Measurements from ENCODE around the gene ESR1.

ESR1 gene

GRCh38 chr6:151940307-151940706 is 132.8 kb downstream of the ESR1 start:
- H3K27me3 ChIP-seq (replicated peaks; ENCODE audit: insufficient read depth, low read length) = no peaks in the 10 kb centered on the region
- no peaks in the 10 kb centered on the region for H3K79me2 ChIP-seq (ENCODE audit: low read length)
- no peaks in the 10 kb centered on the region for H3K36me3 ChIP-seq (replicated peaks; ENCODE audit: insufficient read depth, low read length)
- H3K27ac ChIP-seq (ENCODE audit: low read length) = no peak overlapping the region
- H3K9me3 ChIP-seq (replicated peaks; ENCODE audit: insufficient read depth, low read length) = no peaks in the 10 kb centered on the region
- DNase-seq = no peak
- TF ChIP-seq CTCF (IDR thresholded peaks at IDR 0.05; ENCODE audit: low read length) = no peak
- TF ChIP-seq EZH2phosphoT487 (IDR thresholded peaks at IDR 0.05; ENCODE audit: low read length) = no peak
- no peak for TF ChIP-seq EZH2 (optimal IDR thresholded peaks at IDR 0.05; ENCODE audit: low read depth, low read length)
- no peaks in the 10 kb centered on the region for H4K20me1 ChIP-seq (ENCODE audit: insufficient read depth, low read length)
- no peaks in the 10 kb centered on the region for H3K4me1 ChIP-seq (ENCODE audit: low read length)
- no peaks in the 10 kb centered on the region for H3F3A ChIP-seq (ENCODE audit: insufficient read depth, low read length)
- no peak overlapping the region for H3K4me3 ChIP-seq (ENCODE audit: low read length)
- no peaks in the 10 kb centered on the region for H3K9me2 ChIP-seq (replicated peaks; ENCODE audit: insufficient read depth, low read length)
- no peak overlapping the region for H3K4me2 ChIP-seq (ENCODE audit: low read depth, low read length)
- H2AFZ ChIP-seq (ENCODE audit: low read length) = no peak overlapping the region
- no peak overlapping the region for H3K9ac ChIP-seq (ENCODE audit: low read length)

- no peaks in the 10 kb centered on the region for H3K79me2 ChIP-seq (ENCODE audit: low read length)
- no peaks in the 10 kb centered on the region for H3K9me3 ChIP-seq (replicated peaks; ENCODE audit: insufficient read depth, low read length)
- no peak overlapping the region for H3K9ac ChIP-seq (ENCODE audit: low read length)
- H2AFZ ChIP-seq (ENCODE audit: low read length) = no peak overlapping the region
- H3K27me3 ChIP-seq (replicated peaks; ENCODE audit: insufficient read depth, low read length) = no peaks in the 10 kb centered on the region
- no peak for DNase-seq
- no peaks in the 10 kb centered on the region for H4K20me1 ChIP-seq (ENCODE audit: insufficient read depth, low read length)
- H3K36me3 ChIP-seq (replicated peaks; ENCODE audit: insufficient read depth, low read length) = no peaks in the 10 kb centered on the region
- H3K9me2 ChIP-seq (replicated peaks; ENCODE audit: insufficient read depth, low read length) = no peaks in the 10 kb centered on the region
- H3K27ac ChIP-seq (ENCODE audit: low read length) = no peak overlapping the region
- H3K4me3 ChIP-seq (ENCODE audit: low read length) = no peak overlapping the region
- H3K4me1 ChIP-seq (ENCODE audit: low read length) = no peaks in the 10 kb centered on the region
- no peaks in the 10 kb centered on the region for H3F3A ChIP-seq (ENCODE audit: insufficient read depth, low read length)
- TF ChIP-seq CTCF (IDR thresholded peaks at IDR 0.05; ENCODE audit: low read length) (no peak), EZH2phosphoT487 (IDR thresholded peaks at IDR 0.05; ENCODE audit: low read length) (no peak), EZH2 (optimal IDR thresholded peaks at IDR 0.05; ENCODE audit: low read depth, low read length) (no peak)
- no peak overlapping the region for H3K4me2 ChIP-seq (ENCODE audit: low read depth, low read length)
These were observed 140.7 kb downstream of the ESR1 start for GRCh38 chr6:151948002-151948743.

- Histone ChIP-seq H3K9me2 (replicated peaks; ENCODE audit: insufficient read depth, low read length) (no peaks in the 10 kb centered on the region), H3F3A (ENCODE audit: insufficient read depth, low read length) (no peaks in the 10 kb centered on the region), H3K27ac (ENCODE audit: low read length) (no peak overlapping the region), H3K9ac (ENCODE audit: low read length) (no peak overlapping the region), H2AFZ (ENCODE audit: low read length) (no peak overlapping the region), H3K27me3 (replicated peaks; ENCODE audit: insufficient read depth, low read length) (no peaks in the 10 kb centered on the region), H3K4me3 (ENCODE audit: low read length) (no peak overlapping the region), H3K4me2 (ENCODE audit: low read depth, low read length) (no peak overlapping the region), H3K9me3 (replicated peaks; ENCODE audit: insufficient read depth, low read length) (no peaks in the 10 kb centered on the region), H3K36me3 (replicated peaks; ENCODE audit: insufficient read depth, low read length) (no peaks in the 10 kb centered on the region), H3K79me2 (ENCODE audit: low read length) (no peaks in the 10 kb centered on the region), H4K20me1 (ENCODE audit: insufficient read depth, low read length) (no peaks in the 10 kb centered on the region), H3K4me1 (ENCODE audit: low read length) (no peaks in the 10 kb centered on the region)
- DNase-seq = no peak
- TF ChIP-seq CTCF (IDR thresholded peaks at IDR 0.05; ENCODE audit: low read length) (no peak), EZH2phosphoT487 (IDR thresholded peaks at IDR 0.05; ENCODE audit: low read length) (no peak), EZH2 (optimal IDR thresholded peaks at IDR 0.05; ENCODE audit: low read depth, low read length) (no peak)
These were observed 150.8 kb downstream of the ESR1 start for GRCh38 chr6:151958332-151958731.

Data from MM.1S (cell line).